ENCODE data around the gene FAM170B. TPM values are rescaled to one million over a fixed set of nuclear protein-coding genes. Genes with fewer than 3 reads are reported as not detected.
A peak's percentile ranks its signal among the peaks of the same experiment; 100 is the strongest.

FAM170B gene
- total RNA-seq, result under 1 TPM in 1 of 2 donors, not detected in 1; 0.34 TPM
- under 1 TPM in 1 of 2 donors, not detected in 1; 0.13 TPM for polyA plus RNA-seq
- long read RNA-seq, donor 1, result 0 reads
- long read RNA-seq, donor 2, result 0 reads
- long read RNA-seq, donor 3, result 0 reads
- long read RNA-seq, donor 4, result 0 reads
- long read RNA-seq, donor 5, result 0 reads

GRCh38 chr10:49133706-49134248 is at the start of gene FAM170B:
TSS of gene FAM170B (minus strand) at chr10:49134021. CDS start at chr10:49133918, 103 bp downstream.
- ATAC-seq (ENCODE audit: insufficient read depth, low FRiP score), result no peak
- 78 to 91% methylated on average over 5 of the region's 5 CpGs for WGBS, 2 donors
- TF ChIP-seq, protein P1, sequence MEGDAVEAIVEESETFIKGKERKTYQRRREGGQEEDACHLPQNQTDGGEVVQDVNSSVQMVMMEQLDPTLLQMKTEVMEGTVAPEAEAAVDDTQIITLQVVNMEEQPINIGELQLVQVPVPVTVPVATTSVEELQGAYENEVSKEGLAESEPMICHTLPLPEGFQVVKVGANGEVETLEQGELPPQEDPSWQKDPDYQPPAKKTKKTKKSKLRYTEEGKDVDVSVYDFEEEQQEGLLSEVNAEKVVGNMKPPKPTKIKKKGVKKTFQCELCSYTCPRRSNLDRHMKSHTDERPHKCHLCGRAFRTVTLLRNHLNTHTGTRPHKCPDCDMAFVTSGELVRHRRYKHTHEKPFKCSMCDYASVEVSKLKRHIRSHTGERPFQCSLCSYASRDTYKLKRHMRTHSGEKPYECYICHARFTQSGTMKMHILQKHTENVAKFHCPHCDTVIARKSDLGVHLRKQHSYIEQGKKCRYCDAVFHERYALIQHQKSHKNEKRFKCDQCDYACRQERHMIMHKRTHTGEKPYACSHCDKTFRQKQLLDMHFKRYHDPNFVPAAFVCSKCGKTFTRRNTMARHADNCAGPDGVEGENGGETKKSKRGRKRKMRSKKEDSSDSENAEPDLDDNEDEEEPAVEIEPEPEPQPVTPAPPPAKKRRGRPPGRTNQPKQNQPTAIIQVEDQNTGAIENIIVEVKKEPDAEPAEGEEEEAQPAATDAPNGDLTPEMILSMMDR (IDR thresholded peaks at IDR 0.05; ENCODE audit: control extremely low read depth, extremely low read depth), result no peak
- Histone ChIP-seq H3K27me3 (ENCODE audit: control insufficient read depth in 3 of 3, insufficient read depth in 3 of 3, low read length in 2 of 3) (no peaks in the 10 kb centered on the region), H3K4me3 (no peak within 1 kb of the TSS), H3K36me3 (ENCODE audit: control insufficient read depth in 4 of 4, insufficient read depth in 4 of 4, low read length in 4 of 4) (no peaks in the 10 kb centered on the region), H3K4me1 (ENCODE audit: control insufficient read depth in 5 of 5, insufficient read depth in 5 of 5, low read length in 5 of 5) (peaks cover 0 to 36% (median 2%) of the 10 kb centered on the region in 5 donors), H3K9ac (ENCODE audit: insufficient read depth in 1 of 2, low read length in 2 of 2) (peak within 1 kb of the TSS in 1 of 2 donors; percentile 26), H3K27ac (ENCODE audit: low read depth in 1 of 2, low read length in 1 of 2) (no peak within 1 kb of the TSS), H3K9me3 (ENCODE audit: control insufficient read depth in 4 of 4, insufficient read depth in 3 of 4, low read length in 3 of 4) (no peaks in the 10 kb centered on the region)
- no peak for DNase-seq

- DNase-seq (no peak), ATAC-seq (ENCODE audit: insufficient read depth, low FRiP score) (no peak)
- Histone ChIP-seq H3K4me1 (ENCODE audit: control insufficient read depth in 5 of 5, insufficient read depth in 5 of 5, low read length in 5 of 5) (peaks cover 4 to 18% (median 8%) of the 10 kb centered on the region in 5 donors), H3K4me3 (no peak overlapping the region), H3K9ac (ENCODE audit: insufficient read depth in 1 of 2, low read length in 2 of 2) (no peak overlapping the region), H3K9me3 (ENCODE audit: control insufficient read depth in 4 of 4, insufficient read depth in 3 of 4, low read length in 3 of 4) (no peaks in the 10 kb centered on the region), H3K27me3 (ENCODE audit: control insufficient read depth in 3 of 3, insufficient read depth in 3 of 3, low read length in 2 of 3) (peaks cover 0 to 3% (median 0%) of the 10 kb centered on the region in 3 donors), H3K36me3 (ENCODE audit: control insufficient read depth in 4 of 4, insufficient read depth in 4 of 4, low read length in 4 of 4) (no peaks in the 10 kb centered on the region), H3K27ac (ENCODE audit: low read depth in 1 of 2, low read length in 1 of 2) (peak overlapping the region in 1 of 2 donors; percentile 20)
- WGBS, 2 donors, result 93 to 95% methylated on average over 4 of the region's 4 CpGs
- TF ChIP-seq, protein P1 (IDR thresholded peaks at IDR 0.05; ENCODE audit: control extremely low read depth, extremely low read depth), result no peak
These were observed 49.0 kb upstream of the FAM170B start for GRCh38 chr10:49182776-49183175.

DNA sequence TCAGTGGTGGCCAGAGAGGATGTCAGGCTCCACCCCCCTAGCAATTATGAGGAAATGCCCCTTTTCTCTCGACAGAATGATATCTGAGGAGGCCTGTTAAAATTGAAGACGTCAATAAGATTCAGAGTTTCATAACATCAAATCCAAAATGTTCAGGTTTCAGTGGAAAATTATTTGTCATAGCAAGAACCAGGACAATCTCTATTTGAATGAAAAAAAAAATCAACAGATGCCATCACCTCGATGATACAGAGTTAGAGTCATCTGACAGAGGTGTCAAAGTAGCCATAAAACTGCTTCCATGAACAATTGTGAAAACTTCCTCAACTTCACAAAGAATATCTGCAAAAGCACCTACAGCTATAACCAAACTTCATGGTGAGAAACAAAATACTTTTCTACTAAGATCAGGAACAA is 46.6 kb upstream of the FAM170B start:
- 39 to 62% methylated on average over 3 of the region's 3 CpGs for WGBS, 2 donors
- TF ChIP-seq, protein P1 (IDR thresholded peaks at IDR 0.05; ENCODE audit: control extremely low read depth, extremely low read depth), result no peak
- no peaks in the 10 kb centered on the region for H3K27me3 ChIP-seq (ENCODE audit: control insufficient read depth in 3 of 3, insufficient read depth in 3 of 3, low read length in 2 of 3)
- no peak overlapping the region for H3K27ac ChIP-seq (ENCODE audit: low read depth in 1 of 2, low read length in 1 of 2)
- no peaks in the 10 kb centered on the region for H3K9me3 ChIP-seq (ENCODE audit: control insufficient read depth in 4 of 4, insufficient read depth in 3 of 4, low read length in 3 of 4)
- peaks cover 0 to 18% (median 6%) of the 10 kb centered on the region in 5 donors for H3K4me1 ChIP-seq (ENCODE audit: control insufficient read depth in 5 of 5, insufficient read depth in 5 of 5, low read length in 5 of 5)
- H3K4me3 ChIP-seq, result no peak overlapping the region
- H3K9ac ChIP-seq (ENCODE audit: insufficient read depth in 1 of 2, low read length in 2 of 2), result no peak overlapping the region
- no peaks in the 10 kb centered on the region for H3K36me3 ChIP-seq (ENCODE audit: control insufficient read depth in 4 of 4, insufficient read depth in 4 of 4, low read length in 4 of 4)
- ATAC-seq (ENCODE audit: insufficient read depth, low FRiP score) (no peak), DNase-seq (no peak)

Measured in lung (tissue), 16 donors.